Measurements from ENCODE around the gene UIMC1. TPM values are rescaled to one million over a fixed set of nuclear protein-coding genes. Genes with fewer than 3 reads are reported as not detected.

UIMC1 gene
- total and polyA plus RNA-seq, 7 donors = 18.0 to 96.1 (median 40.2) TPM

GRCh38 chr5:176934309-176934930 is 72.2 kb downstream of the UIMC1 start:
- H3K36me3 ChIP-seq = peaks cover 3 to 46% (median 10%) of the 10 kb centered on the region in 4 donors
- intact Hi-C loops (cut with DNase I) = no loop called here
- no peak for DNase-seq

GRCh38 chr5:176929654-176930053 is 76.9 kb downstream of the UIMC1 start:
- H3K36me3 ChIP-seq = peaks cover 3 to 36% (median 7%) of the 10 kb centered on the region in 4 donors
- 91 to 94% methylated on average over 1 of the region's 1 CpG for WGBS, 2 donors
- H3K4me1 ChIP-seq = no peaks in the 10 kb centered on the region
- intact Hi-C loops (cut with DNase I) = no loop called here
- no peak overlapping the region for H3K27ac ChIP-seq
- H3K9me3 ChIP-seq = no peaks in the 10 kb centered on the region
- TF ChIP-seq POLR2AphosphoS5 (IDR thresholded peaks at IDR 0.05) = no peak
- no peak for TF ChIP-seq EP300 (IDR thresholded peaks at IDR 0.05)
- no peak for TF ChIP-seq CTCF (IDR thresholded peaks at IDR 0.05)
- TF ChIP-seq POLR2A (IDR thresholded peaks at IDR 0.05) = no peak
- no peak overlapping the region for H3K4me3 ChIP-seq
- no peaks in the 10 kb centered on the region for H3K27me3 ChIP-seq
- no peak for DNase-seq

More at GRCh38 chr5:176934309-176934930, 72.2 kb downstream of the UIMC1 start:
- Histone ChIP-seq H3K27me3 (no peaks in the 10 kb centered on the region), H3K4me1 (no peaks in the 10 kb centered on the region), H3K9me3 (no peaks in the 10 kb centered on the region), H3K4me3 (no peak overlapping the region), H3K27ac (no peak overlapping the region)
- WGBS, 2 donors = 86 to 93% methylated on average over 7 of the region's 7 CpGs
- TF ChIP-seq CTCF (IDR thresholded peaks at IDR 0.05) = no peak
- TF ChIP-seq POLR2AphosphoS5 (IDR thresholded peaks at IDR 0.05) = no peak
- no peak for TF ChIP-seq EP300 (IDR thresholded peaks at IDR 0.05)
- no peak for TF ChIP-seq POLR2A (IDR thresholded peaks at IDR 0.05)

GRCh38 chr5:176927562-176927961 is 79.0 kb downstream of the UIMC1 start:
- no peak overlapping the region for H3K4me3 ChIP-seq
- peaks cover 3 to 21% (median 7%) of the 10 kb centered on the region in 4 donors for H3K36me3 ChIP-seq
- WGBS, 2 donors = 91 to 94% methylated on average over 3 of the region's 3 CpGs
- intact Hi-C loops (cut with DNase I) = no loop called here
- no peaks in the 10 kb centered on the region for H3K9me3 ChIP-seq
- no peaks in the 10 kb centered on the region for H3K27me3 ChIP-seq
- TF ChIP-seq EP300 (IDR thresholded peaks at IDR 0.05) = no peak
- TF ChIP-seq CTCF (IDR thresholded peaks at IDR 0.05) = no peak
- no peak for TF ChIP-seq POLR2A (IDR thresholded peaks at IDR 0.05)
- no peak for TF ChIP-seq POLR2AphosphoS5 (IDR thresholded peaks at IDR 0.05)
- no peak overlapping the region for H3K27ac ChIP-seq
- H3K4me1 ChIP-seq = no peaks in the 10 kb centered on the region
- DNase-seq = no peak

- Histone ChIP-seq H3K36me3 (no peaks in the 10 kb centered on the region), H3K4me1 (no peaks in the 10 kb centered on the region), H3K27me3 (no peaks in the 10 kb centered on the region), H3K9me3 (no peaks in the 10 kb centered on the region), H3K27ac (no peak overlapping the region), H3K4me3 (no peak overlapping the region)
- TF ChIP-seq EP300 (IDR thresholded peaks at IDR 0.05) (no peak), POLR2A (IDR thresholded peaks at IDR 0.05) (no peak), POLR2AphosphoS5 (IDR thresholded peaks at IDR 0.05) (no peak), CTCF (IDR thresholded peaks at IDR 0.05) (no peak)
- DNase-seq = no peak
- 61 to 74% methylated on average over 2 of the region's 2 CpGs for WGBS, 2 donors
- intact Hi-C loops (cut with DNase I) = no loop called here
Observed at GRCh38 chr5:176922817-176923216, 83.8 kb downstream of the UIMC1 start.

- no peaks in the 10 kb centered on the region for H3K27me3 ChIP-seq
- WGBS, 2 donors = 89 to 92% methylated on average over 3 of the region's 3 CpGs
- no peak overlapping the region for H3K27ac ChIP-seq
- H3K36me3 ChIP-seq = no peaks in the 10 kb centered on the region
- intact Hi-C loops (cut with DNase I) = no loop called here
- DNase-seq = no peak
- H3K9me3 ChIP-seq = no peaks in the 10 kb centered on the region
- TF ChIP-seq POLR2AphosphoS5 (IDR thresholded peaks at IDR 0.05) (no peak), POLR2A (IDR thresholded peaks at IDR 0.05) (no peak), CTCF (IDR thresholded peaks at IDR 0.05) (no peak), EP300 (IDR thresholded peaks at IDR 0.05) (no peak)
- H3K4me1 ChIP-seq = no peaks in the 10 kb centered on the region
- H3K4me3 ChIP-seq = no peak overlapping the region
Observed at GRCh38 chr5:176921714-176922113, 84.9 kb downstream of the UIMC1 start.
